BLaER1 (cell line): ENCODE measurements around the gene ENG.

Source experiments
- H3K27ac ChIP-seq: shearing (Covaris generic); formaldehyde crosslinking; 2 replicates; pipeline ENCODE4 v1.8.1; 2022
- H3K27me3 ChIP-seq: shearing (Covaris generic); formaldehyde crosslinking; 2 replicates; pipeline ENCODE4 v1.8.1; 2022
- H3K36me3 ChIP-seq: shearing (Covaris generic); formaldehyde crosslinking; 2 replicates; pipeline ENCODE4 v1.8.1; 2022
- H3K4me1 ChIP-seq: shearing (Covaris generic); formaldehyde crosslinking; 2 replicates; pipeline ENCODE4 v1.8.1; 2022
- H3K4me2 ChIP-seq: shearing (Covaris generic); formaldehyde crosslinking; 2 replicates; pipeline ENCODE4 v1.8.1; 2022
- H3K4me3 ChIP-seq: shearing (Covaris generic); formaldehyde crosslinking; 2 replicates; pipeline ENCODE4 v1.8.1; 2022
- H3K9ac ChIP-seq: shearing (Covaris generic); formaldehyde crosslinking; 2 replicates; pipeline ENCODE4 v1.8.1; 2022
- H3K9me3 ChIP-seq: shearing (Covaris generic); formaldehyde crosslinking; 2 replicates; pipeline ENCODE4 v1.8.1; 2022
- H4K20me1 ChIP-seq: shearing (Covaris generic); formaldehyde crosslinking; 2 replicates; pipeline ENCODE4 v1.8.1; 2022
- Cebpa-rat ChIP-seq: shearing (Covaris generic); IDR thresholded peaks from 2 replicates; pipeline ENCODE4 v1.8.1; 2022

The ENG gene

GRCh38 chr9:127771570-127772189, 82.8 kb downstream of the ENG start:
- H3K4me2 ChIP-seq = peak overlapping the region; percentile 98
- no peak overlapping the region for H3K27ac ChIP-seq
- peaks cover 93% of the 10 kb centered on the region for H4K20me1 ChIP-seq
- no peak for TF ChIP-seq Cebpa-rat
- no peak overlapping the region for H3K9ac ChIP-seq
- peaks cover 92% of the 10 kb centered on the region for H3K4me1 ChIP-seq
- no peaks in the 10 kb centered on the region for H3K27me3 ChIP-seq
- no peak overlapping the region; the same call in 1 of the 2 replicates for H3K4me3 ChIP-seq
- H3K9me3 ChIP-seq = no peaks in the 10 kb centered on the region
- peaks cover 65% of the 10 kb centered on the region for H3K36me3 ChIP-seq

DNA sequence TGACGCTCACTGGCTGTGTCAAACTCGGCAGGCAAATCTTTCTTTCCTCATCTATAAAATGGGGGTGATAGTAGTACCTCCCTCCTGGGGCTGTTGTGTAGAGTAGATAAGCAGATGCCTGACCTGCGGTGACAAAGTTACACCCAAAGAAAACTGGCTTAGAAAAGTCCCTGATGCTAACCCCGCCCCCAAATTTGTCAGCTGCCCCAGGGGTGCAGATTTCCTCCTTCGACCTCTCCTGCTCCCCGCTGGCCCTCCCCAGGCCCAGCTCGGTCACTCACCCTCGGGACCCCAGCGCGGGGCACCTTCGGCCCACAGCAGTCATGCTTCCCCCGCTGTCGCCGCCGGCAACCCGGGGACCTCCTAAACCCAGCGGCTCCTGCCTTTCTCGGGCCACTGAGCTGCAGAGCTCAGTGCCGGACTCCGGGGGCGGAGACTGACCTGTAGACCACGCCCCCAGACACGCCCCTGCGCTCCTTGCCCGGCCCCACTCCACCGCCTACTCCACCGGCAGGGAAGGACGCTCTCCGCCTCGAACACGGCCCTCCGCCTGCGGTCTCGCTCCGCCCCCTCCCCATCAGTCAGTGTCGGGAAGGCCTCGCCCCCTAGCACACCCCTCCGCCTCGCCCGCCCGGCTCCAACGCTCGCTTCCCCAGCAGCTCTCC, 83.4 kb downstream of the ENG start:
- H4K20me1 ChIP-seq = peaks cover 98% of the 10 kb centered on the region
- H3K9me3 ChIP-seq = no peaks in the 10 kb centered on the region
- H3K27me3 ChIP-seq = no peaks in the 10 kb centered on the region
- TF ChIP-seq Cebpa-rat = no peak
- H3K4me3 ChIP-seq = peak overlapping the region; percentile 68
- H3K27ac ChIP-seq = peak overlapping the region; percentile 58
- peaks cover 72% of the 10 kb centered on the region for H3K36me3 ChIP-seq
- peak overlapping the region; percentile 98 for H3K4me2 ChIP-seq
- peaks cover 93% of the 10 kb centered on the region for H3K4me1 ChIP-seq
- peak overlapping the region; percentile 73 for H3K9ac ChIP-seq

DNA sequence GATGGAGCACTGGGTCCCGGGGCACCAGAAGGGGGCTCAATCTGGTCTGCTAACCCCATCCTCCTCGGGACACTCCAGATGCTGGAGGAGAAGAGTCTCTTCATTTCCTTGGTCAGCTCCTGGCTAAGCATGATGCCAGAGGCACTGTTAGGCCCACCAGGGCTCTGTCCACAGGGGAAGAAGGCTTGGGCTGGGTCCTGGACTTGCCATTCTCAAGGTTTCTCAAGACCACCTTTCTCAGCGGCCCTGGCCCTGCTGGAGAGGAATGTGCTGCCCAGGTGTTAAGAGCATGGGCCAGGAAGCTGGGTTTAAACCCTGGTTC, 83.9 kb downstream of the ENG start:
- H3K27me3 ChIP-seq = no peaks in the 10 kb centered on the region
- no peak for TF ChIP-seq Cebpa-rat
- H3K4me3 ChIP-seq = peak overlapping the region; percentile 68
- H4K20me1 ChIP-seq = peaks cover 98% of the 10 kb centered on the region
- H3K4me1 ChIP-seq = peaks cover 88% of the 10 kb centered on the region
- peak overlapping the region; percentile 98 for H3K4me2 ChIP-seq
- H3K9ac ChIP-seq = peak overlapping the region; percentile 73
- no peaks in the 10 kb centered on the region for H3K9me3 ChIP-seq
- peak overlapping the region; percentile 58 for H3K27ac ChIP-seq
- H3K36me3 ChIP-seq = peaks cover 77% of the 10 kb centered on the region

DNA sequence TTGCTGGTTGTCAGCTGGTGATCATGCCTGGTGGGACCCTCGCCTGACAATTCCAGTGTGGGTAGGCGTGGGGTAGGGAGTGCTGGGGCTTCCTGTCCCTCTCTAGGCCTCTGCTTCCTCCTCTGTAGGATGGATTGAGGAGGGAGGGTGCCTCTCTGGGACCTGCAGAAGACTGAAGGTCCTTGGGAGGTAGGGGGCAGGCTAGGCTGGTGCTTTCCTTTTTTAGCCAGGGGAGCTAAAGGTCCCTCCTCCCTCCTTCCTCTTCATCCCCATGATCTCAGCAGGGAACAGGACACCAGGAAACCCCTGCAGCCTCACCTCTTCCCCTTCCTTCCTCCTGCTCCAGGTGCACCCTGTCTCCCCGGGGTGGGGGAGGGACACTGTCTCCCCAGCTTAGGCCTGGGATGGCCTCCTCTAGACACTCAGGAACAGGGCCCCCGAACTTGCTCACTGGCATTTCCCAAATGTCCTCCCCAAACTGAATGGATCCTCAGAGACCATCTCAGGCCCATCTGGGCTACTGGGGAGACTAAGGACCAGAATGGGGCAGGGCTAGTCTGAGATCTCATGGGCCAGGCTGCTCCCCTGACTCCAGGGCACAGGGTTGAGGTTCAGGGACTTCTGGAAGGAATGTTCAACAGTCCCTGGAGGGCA, 84.4 kb downstream of the ENG start:
- peak overlapping the region; percentile 98 for H3K4me2 ChIP-seq

GRCh38 chr9:127769101-127769500, 85.4 kb downstream of the ENG start:
- no peak overlapping the region for H3K4me3 ChIP-seq
- H3K27me3 ChIP-seq = no peaks in the 10 kb centered on the region
- H3K36me3 ChIP-seq = peaks cover 80% of the 10 kb centered on the region
- peak overlapping the region; percentile 98 for H3K4me2 ChIP-seq
- H4K20me1 ChIP-seq = peaks cover 98% of the 10 kb centered on the region
- H3K9me3 ChIP-seq = no peaks in the 10 kb centered on the region
- H3K4me1 ChIP-seq = peaks cover 85% of the 10 kb centered on the region
- peak overlapping the region; percentile 58; the same call in 1 of the 2 replicates for H3K27ac ChIP-seq
- H3K9ac ChIP-seq = peak overlapping the region; percentile 73; the same call in 1 of the 2 replicates
- no peak for TF ChIP-seq Cebpa-rat

More for the DNA sequence above, 84.4 kb downstream of the ENG start:
- TF ChIP-seq Cebpa-rat = no peak
- Histone ChIP-seq H3K4me1 (peaks cover 88% of the 10 kb centered on the region), H3K36me3 (peaks cover 80% of the 10 kb centered on the region), H3K4me3 (peak overlapping the region; percentile 68), H3K9me3 (no peaks in the 10 kb centered on the region), H3K27me3 (no peaks in the 10 kb centered on the region), H3K27ac (peak overlapping the region; percentile 58), H4K20me1 (peaks cover 98% of the 10 kb centered on the region), H3K9ac (peak overlapping the region; percentile 73)

- peak overlapping the region; percentile 58 for H3K27ac ChIP-seq
- TF ChIP-seq Cebpa-rat = no peak
Measured at GRCh38 chr9:127768698-127769097, 85.8 kb downstream of the ENG start.

GRCh38 chr9:127767909-127768331, 86.5 kb downstream of the ENG start:
- peak overlapping the region; percentile 10; the same call in 1 of the 2 replicates for H3K4me3 ChIP-seq
- H3K4me1 ChIP-seq = peaks cover 86% of the 10 kb centered on the region
- peak overlapping the region; percentile 98 for H3K4me2 ChIP-seq
- peaks cover 98% of the 10 kb centered on the region for H4K20me1 ChIP-seq
- H3K36me3 ChIP-seq = peaks cover 80% of the 10 kb centered on the region
- no peaks in the 10 kb centered on the region for H3K9me3 ChIP-seq
- H3K27ac ChIP-seq = peak overlapping the region; percentile 57
- TF ChIP-seq Cebpa-rat = no peak
- peak overlapping the region; percentile 65 for H3K9ac ChIP-seq
- H3K27me3 ChIP-seq = no peaks in the 10 kb centered on the region

More at GRCh38 chr9:127768698-127769097, 85.8 kb downstream of the ENG start:
- Histone ChIP-seq H3K4me1 (peaks cover 85% of the 10 kb centered on the region), H3K36me3 (peaks cover 80% of the 10 kb centered on the region), H3K4me2 (peak overlapping the region; percentile 98), H4K20me1 (peaks cover 98% of the 10 kb centered on the region), H3K4me3 (no peak overlapping the region), H3K27me3 (no peaks in the 10 kb centered on the region), H3K9me3 (no peaks in the 10 kb centered on the region), H3K9ac (peak overlapping the region; percentile 65; the same call in 1 of the 2 replicates)

GRCh38 chr9:127767410-127767809, 87.0 kb downstream of the ENG start:
- Histone ChIP-seq H3K36me3 (peaks cover 80% of the 10 kb centered on the region), H4K20me1 (peaks cover 98% of the 10 kb centered on the region), H3K27me3 (no peaks in the 10 kb centered on the region), H3K27ac (peak overlapping the region; percentile 57), H3K4me3 (peak overlapping the region; percentile 10; the same call in 1 of the 2 replicates), H3K4me1 (peaks cover 86% of the 10 kb centered on the region), H3K4me2 (peak overlapping the region; percentile 98), H3K9ac (peak overlapping the region; percentile 65), H3K9me3 (no peaks in the 10 kb centered on the region)
- TF ChIP-seq Cebpa-rat = no peak

DNA sequence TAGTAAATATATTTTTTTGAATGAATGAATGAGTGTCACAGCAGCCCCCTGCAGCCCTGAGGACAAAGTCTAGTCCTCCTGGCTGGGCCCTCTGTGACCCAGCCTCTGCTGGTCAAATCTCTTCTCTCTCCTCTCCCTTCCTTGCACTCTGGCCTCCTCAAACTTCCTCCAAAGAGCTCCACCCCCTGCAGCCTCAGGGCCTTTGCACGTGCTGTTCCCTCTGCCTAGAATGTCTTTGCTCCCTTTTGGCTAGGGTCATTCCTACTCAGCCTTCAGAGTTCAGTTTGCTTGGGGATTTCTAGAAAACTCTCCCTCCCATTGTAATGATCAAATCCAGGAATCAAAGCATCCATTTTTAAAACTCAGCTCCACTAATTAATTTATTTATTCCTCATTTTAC, 89.0 kb downstream of the ENG start:
- no peak for TF ChIP-seq Cebpa-rat
- Histone ChIP-seq H3K9ac (no peak overlapping the region), H4K20me1 (peaks cover 100% of the 10 kb centered on the region), H3K36me3 (peaks cover 88% of the 10 kb centered on the region), H3K27me3 (no peaks in the 10 kb centered on the region), H3K4me2 (no peak overlapping the region), H3K4me3 (no peak overlapping the region), H3K27ac (no peak overlapping the region), H3K9me3 (no peaks in the 10 kb centered on the region), H3K4me1 (peaks cover 74% of the 10 kb centered on the region)
